Endothelial cell of umbilical vein (primary cell): ENCODE data around the gene TAF5L. TPM values are rescaled to one million over a fixed set of nuclear protein-coding genes. Genes with fewer than 3 reads are reported as not detected.

ENCODE experiments used
- BruUV-seq: library from RNA; stranded (reverse); fragments of 400-500 nt; replicated peaks from 2 replicates; lab custom pipeline; 2021; lab: Mats Ljungman, UMichigan
- CTCF ChIA-PET: fragments of 300-600, 350-600 bp; sonication (Branson Sonifier 250); formaldehyde crosslinking; loops from one replicate; lab custom pipeline; 2021; ENCODE audit warnings: antibody characterized with exemption, inconsistent platforms; lab: Charles Lee
- POLR2A ChIA-PET: fragments of 300-600, 350-600 bp; sonication (Branson Sonifier 250); formaldehyde crosslinking; loops from one replicate; lab custom pipeline; 2021; ENCODE audit warnings: antibody characterized with exemption, inconsistent platforms; lab: Charles Lee
- DNase-seq: peaks from one replicate; pipeline ENCODE4 v3.0.0-alpha.2; 2011; ENCODE audit warnings: low read depth, low spot score
- FAIRE-seq: peaks from 2 replicates; lab custom pipeline; 2011; peaks lifted over from hg19 to GRCh38; lab: Jason Lieb, UNC
- H2AFZ ChIP-seq: 2 replicates; pipeline ENCODE4 v1.6.0; 2012; ENCODE audit warnings: low read depth, low read length, control low read depth, inconsistent platforms
- H3K27ac ChIP-seq: 2 replicates; pipeline ENCODE4 v1.5.1; 2011; ENCODE audit warnings: low read depth, mild to moderate bottlenecking, control low read depth, low read length, moderate library complexity; ENCODE audit not compliant: insufficient read depth
- H3K27me3 ChIP-seq, 2 experiments: 2 replicates each; pipeline versions ENCODE4 v1.6.0 to v1.6.1; 2011; ENCODE audit warnings: low read length in 2 of 2, mixed read lengths in 1 of 2; ENCODE audit not compliant: control insufficient read depth in 2 of 2, insufficient read depth in 2 of 2
- H3K36me3 ChIP-seq, 2 experiments: 2 replicates in 1 of 2; 3 replicates in 1 of 2; pipeline ENCODE4 v1.5.1; 2011; ENCODE audit warnings: low read length in 2 of 2, mild to moderate bottlenecking in 1 of 2, moderate library complexity in 1 of 2; ENCODE audit not compliant: control insufficient read depth in 2 of 2, insufficient read depth in 2 of 2; ENCODE audit errors: extremely low read depth in 1 of 2
- H3K4me1 ChIP-seq: 3 replicates; pipeline ENCODE4 v1.5.1; 2011; ENCODE audit warnings: mild to moderate bottlenecking, low read length; ENCODE audit not compliant: control insufficient read depth, insufficient read depth; ENCODE audit errors: extremely low read depth
- H3K4me2 ChIP-seq: 2 replicates; pipeline ENCODE4 v1.6.1; 2011; ENCODE audit warnings: low read length, control low read depth, mixed read lengths; ENCODE audit not compliant: insufficient read depth
- H3K4me3 ChIP-seq, 3 experiments: fragments of 200-600 bp in 1 of 3; sonication (generic), shearing (Covaris generic) in 1 of 3; replicated peaks in 1 of 3; 2 replicates each; pipeline ENCODE4 v1.5.1; 2011 to 2016; ENCODE audit warnings: control low read depth in 3 of 3, low read length in 3 of 3, mild to moderate bottlenecking in 2 of 3, inconsistent platforms in 1 of 3, low read depth in 1 of 3, moderate library complexity in 1 of 3; ENCODE audit not compliant: insufficient read depth in 1 of 3
- H3K79me2 ChIP-seq: 2 replicates; pipeline ENCODE4 v1.6.0; 2012; ENCODE audit warnings: low read length, inconsistent platforms; ENCODE audit not compliant: control insufficient read depth, insufficient read depth
- H3K9ac ChIP-seq: replicated peaks from 2 replicates; pipeline ENCODE3; 2011; ENCODE audit warnings: low read length, control low read depth; ENCODE audit not compliant: insufficient read depth; ENCODE audit errors: extremely low read depth
- H3K9me1 ChIP-seq: replicated peaks from 3 replicates; pipeline ENCODE4 v1.6.0; 2011; ENCODE audit warnings: mild to moderate bottlenecking, low read length; ENCODE audit not compliant: control insufficient read depth, insufficient read depth; ENCODE audit errors: extremely low read depth
- H3K9me3 ChIP-seq: replicated peaks from 2 replicates; pipeline ENCODE4 v1.5.1; 2012; ENCODE audit warnings: low read length, inconsistent platforms; ENCODE audit not compliant: control insufficient read depth, insufficient read depth
- H4K20me1 ChIP-seq: replicated peaks from 2 replicates; pipeline ENCODE3; 2011; ENCODE audit warnings: mild to moderate bottlenecking, low read length; ENCODE audit not compliant: control insufficient read depth, insufficient read depth; ENCODE audit errors: extremely low read depth
- CTCF ChIP-seq, 2 donors: IDR thresholded peaks; 1 replicate in 1 of 2; 2 replicates in 1 of 2; pipeline ENCODE4 v1.5.1; 2011; ENCODE audit warnings: low read length in 2 of 2, mild to moderate bottlenecking in 2 of 2, moderate library complexity in 2 of 2, control low read depth in 1 of 2, inconsistent platforms in 1 of 2, low read depth in 1 of 2; ENCODE audit not compliant: insufficient read depth in 1 of 2; ENCODE audit errors: extremely low read depth in 1 of 2
- EZH2 ChIP-seq: IDR thresholded peaks from 2 replicates; pipeline ENCODE4 v1.6.1; 2012; ENCODE audit warnings: borderline replicate concordance, low read depth, mild to moderate bottlenecking, moderate library complexity, low read length, inconsistent platforms; ENCODE audit not compliant: severe bottlenecking
- FOS ChIP-seq: IDR thresholded peaks from 2 replicates; pipeline ENCODE4 v1.6.1; 2011; ENCODE audit warnings: mild to moderate bottlenecking, low read length, moderate library complexity, borderline replicate concordance; ENCODE audit not compliant: insufficient read depth
- GATA2 ChIP-seq: IDR thresholded peaks from 2 replicates; pipeline ENCODE4 v1.7.0; 2011; ENCODE audit warnings: low read depth, mild to moderate bottlenecking, moderate library complexity, mixed read lengths, low read length; ENCODE audit not compliant: insufficient read length, insufficient read depth
- JUN ChIP-seq: IDR thresholded peaks from 2 replicates; pipeline ENCODE4 v1.6.1; 2011; ENCODE audit warnings: borderline replicate concordance, low read depth; ENCODE audit not compliant: insufficient read length, insufficient read depth
- MAX ChIP-seq: IDR thresholded peaks from 2 replicates; pipeline ENCODE4 v1.6.1; 2011; ENCODE audit not compliant: insufficient read depth, insufficient read length
- MYC ChIP-seq: IDR thresholded peaks from one replicate; pipeline ENCODE4 v1.6.1; 2011; ENCODE audit warnings: mild to moderate bottlenecking, low read depth, low read length
- POLR2A ChIP-seq: IDR thresholded peaks from 2 replicates; pipeline ENCODE4 v1.6.1; 2012; ENCODE audit warnings: low read depth, mild to moderate bottlenecking, control low read depth, low read length
- POLR2AphosphoS5 ChIP-seq: IDR thresholded peaks from 2 replicates; pipeline ENCODE4 v1.6.1; 2012; ENCODE audit warnings: low read depth, mild to moderate bottlenecking, control low read depth, low read length, moderate library complexity; ENCODE audit not compliant: insufficient read depth
- dilution Hi-C: fragments of 300-500 bp; cut with MboI; formaldehyde crosslinking; loops from one replicate; pipeline ENCODE4 v1.15.0; 2019; ENCODE audit warnings: low sequenced_read_pairs; ENCODE audit not compliant: extremely low pct_ligation_motif_present
- intact Hi-C: fragments of 100-400 bp; cut with micrococcal nuclease; formaldehyde crosslinking; loops from one replicate; pipeline ENCODE4 v1.10.0; 2022
- polyA plus RNA-seq, 4 experiments: library from polyadenylated mRNA; depleted of rRNA in 3 of 4; stranded (reverse) in 3 of 4; unstranded in 1 of 4; fragments of >200 nt; gene quantifications; 2 replicates each; pipeline versions ENCODE4 v1.2.1 to v1.2.3, GENCODE V29; 2011 to 2012; ENCODE audit warnings: missing spikeins in 1 of 4
- total RNA-seq: library from RNA; stranded (reverse); gene quantifications from 2 replicates; pipeline ENCODE4 v1.2.3, GENCODE V29; 2021

TAF5L gene
- total and polyA plus RNA-seq, 2 donors (not counting 3 experiments of a cell fraction or from before 2014, with no cell fraction given) = 21.1 to 24.8 TPM

GRCh38 chr1:229642970-229643369 lies 17.0 kb upstream of the TAF5L start:
- no peak overlapping the region for H3K4me3 ChIP-seq
- no peaks in the 10 kb centered on the region for H4K20me1 ChIP-seq
- H3K4me1 ChIP-seq = no peaks in the 10 kb centered on the region
- H3K9me3 ChIP-seq = no peaks in the 10 kb centered on the region
- dilution Hi-C loops = no loop called here
- FAIRE-seq (no peak), DNase-seq (no peak)
- H3K9me1 ChIP-seq = no peaks in the 10 kb centered on the region
- no peaks in the 10 kb centered on the region for H3K27me3 ChIP-seq
- intact Hi-C loops = no loop called here
- H3K79me2 ChIP-seq = peaks cover 25% of the 10 kb centered on the region
- POLR2A ChIA-PET = no interaction called here
- H3K4me2 ChIP-seq = no peak overlapping the region
- H2AFZ ChIP-seq = no peak overlapping the region
- TF ChIP-seq MYC (no peak), FOS (no peak), POLR2A (no peak), MAX (no peak), GATA2 (no peak), CTCF (IDR thresholded peaks at IDR 0.05; ENCODE audit: extremely low read depth in 1 of 2, insufficient read depth in 1 of 2, low read depth in 1 of 2, low read length in 2 of 2) (no peak), POLR2AphosphoS5 (no peak), EZH2 (no peak), JUN (no peak)
- H3K9ac ChIP-seq = no peak overlapping the region
- H3K27ac ChIP-seq = no peak overlapping the region
- H3K36me3 ChIP-seq = peaks cover 5 to 13% of the 10 kb centered on the region in 2 experiments
- CTCF ChIA-PET = no interaction called here
- BruUV-seq = no TSS peak
